NCI-H82 (cell line): Measurements from ENCODE around the gene RNF144A.

Experiments used
- DNase-seq: peaks from one replicate; lab custom pipeline; 2025; lab: John Stamatoyannopoulos, UW

Gene RNF144A

GRCh38 chr2:6947929-6948676 lies 30.9 kb downstream of the RNF144A start:
- no peak for DNase-seq

GRCh38 chr2:6948677-6949351 lies 31.6 kb downstream of the RNF144A start:
- no peak for DNase-seq

GRCh38 chr2:6951046-6951445 lies 33.8 kb downstream of the RNF144A start:
- DNase-seq, result no peak

- DNase-seq, result no peak
Measured at GRCh38 chr2:6952101-6952500, 34.9 kb downstream of the RNF144A start.

- DNase-seq, result no peak
Measured at GRCh38 chr2:6954586-6954985, 37.4 kb downstream of the RNF144A start.

GRCh38 chr2:6955511-6956136 lies 38.4 kb downstream of the RNF144A start:
- peak; percentile 38 for DNase-seq

- no peak for DNase-seq
Measured at GRCh38 chr2:6956566-6956965, 39.4 kb downstream of the RNF144A start.

GRCh38 chr2:6957031-6957714 lies 40.0 kb downstream of the RNF144A start:
- peak; percentile 37 for DNase-seq

GRCh38 chr2:6957910-6958615 lies 40.9 kb downstream of the RNF144A start:
- peak; percentile 99 for DNase-seq

GRCh38 chr2:6958616-6959235 lies 41.5 kb downstream of the RNF144A start:
- DNase-seq, result no peak

GRCh38 chr2:6959751-6960150 lies 42.5 kb downstream of the RNF144A start:
- peak; percentile 75 for DNase-seq

- DNase-seq, result no peak
Measured at GRCh38 chr2:6960659-6961058, 43.4 kb downstream of the RNF144A start.

GRCh38 chr2:6963727-6964126 lies 46.5 kb downstream of the RNF144A start:
- no peak for DNase-seq

- peak; percentile 7 for DNase-seq
Measured at GRCh38 chr2:6965071-6965795, 48.0 kb downstream of the RNF144A start.

GRCh38 chr2:6966446-6966940 lies 49.3 kb downstream of the RNF144A start:
- DNase-seq, result peak; percentile 64

- no peak for DNase-seq
Measured at GRCh38 chr2:6967301-6967700, 50.1 kb downstream of the RNF144A start.

- peak; percentile 18 for DNase-seq
Measured at GRCh38 chr2:6968319-6969100, 51.3 kb downstream of the RNF144A start.

GRCh38 chr2:6970551-6970950 lies 53.3 kb downstream of the RNF144A start:
- DNase-seq, result no peak

GRCh38 chr2:6970976-6971480 lies 53.8 kb downstream of the RNF144A start:
- no peak for DNase-seq

- no peak for DNase-seq
Measured at GRCh38 chr2:6971502-6971901, 54.3 kb downstream of the RNF144A start.
